ENCODE measurements around the gene UBTD2. TPM values are rescaled to one million over a fixed set of nuclear protein-coding genes. Genes with fewer than 3 reads are reported as not detected.

UBTD2 gene
- polyA plus RNA-seq, 1 donor (not counting 4 experiments of a cell fraction or from before 2014, with no cell fraction given) = 16.2 TPM

GRCh38 chr5:172276214-172276613 is 7.3 kb downstream of the UBTD2 start:
- Histone ChIP-seq H3K9me1 (ENCODE audit: control insufficient read depth, extremely low read depth, insufficient read depth, low read length) (no peaks in the 10 kb centered on the region), H3K4me2 (ENCODE audit: control insufficient read depth, extremely low read depth, insufficient read depth, low read depth, low read length) (no peak overlapping the region), H4K20me1 (ENCODE audit: control insufficient read depth, extremely low read depth, insufficient read depth, low read length) (no peaks in the 10 kb centered on the region), H3K9ac (ENCODE audit: control insufficient read depth, extremely low read depth, insufficient read depth, low read length) (no peak overlapping the region), H2AFZ (ENCODE audit: control insufficient read depth, low read length) (no peak overlapping the region), H3K27me3 (ENCODE audit: control insufficient read depth, extremely low read depth, insufficient read depth, low read length) (no peaks in the 10 kb centered on the region), H3K27ac (ENCODE audit: control insufficient read depth, insufficient read depth, low read length) (peak overlapping the region; percentile 80), H3K4me1 (ENCODE audit: control insufficient read depth, extremely low read depth, insufficient read depth, low read length) (peaks cover 20% of the 10 kb centered on the region), H3K79me2 (ENCODE audit: control insufficient read depth, insufficient read depth, low read length) (peaks cover 85% of the 10 kb centered on the region), H3K4me3 (ENCODE audit: control insufficient read depth in 2 of 3, extremely low read depth in 1 of 3, insufficient read depth in 2 of 3, low read depth in 1 of 3, low read length in 3 of 3) (no peak overlapping the region), H3K9me3 (ENCODE audit: control insufficient read depth, low read depth, low read length) (no peaks in the 10 kb centered on the region), H3K36me3 (ENCODE audit: control insufficient read depth in 2 of 2, extremely low read depth in 1 of 2, insufficient read depth in 2 of 2, low read length in 2 of 2) (peaks cover under 1 to 2% of the 10 kb centered on the region in 2 experiments)
- dilution Hi-C loops (cut with MboI; ENCODE audit: extremely low pct_ligation_motif_present, low sequenced_read_pairs) = no loop called here
- TF ChIP-seq, protein P1, sequence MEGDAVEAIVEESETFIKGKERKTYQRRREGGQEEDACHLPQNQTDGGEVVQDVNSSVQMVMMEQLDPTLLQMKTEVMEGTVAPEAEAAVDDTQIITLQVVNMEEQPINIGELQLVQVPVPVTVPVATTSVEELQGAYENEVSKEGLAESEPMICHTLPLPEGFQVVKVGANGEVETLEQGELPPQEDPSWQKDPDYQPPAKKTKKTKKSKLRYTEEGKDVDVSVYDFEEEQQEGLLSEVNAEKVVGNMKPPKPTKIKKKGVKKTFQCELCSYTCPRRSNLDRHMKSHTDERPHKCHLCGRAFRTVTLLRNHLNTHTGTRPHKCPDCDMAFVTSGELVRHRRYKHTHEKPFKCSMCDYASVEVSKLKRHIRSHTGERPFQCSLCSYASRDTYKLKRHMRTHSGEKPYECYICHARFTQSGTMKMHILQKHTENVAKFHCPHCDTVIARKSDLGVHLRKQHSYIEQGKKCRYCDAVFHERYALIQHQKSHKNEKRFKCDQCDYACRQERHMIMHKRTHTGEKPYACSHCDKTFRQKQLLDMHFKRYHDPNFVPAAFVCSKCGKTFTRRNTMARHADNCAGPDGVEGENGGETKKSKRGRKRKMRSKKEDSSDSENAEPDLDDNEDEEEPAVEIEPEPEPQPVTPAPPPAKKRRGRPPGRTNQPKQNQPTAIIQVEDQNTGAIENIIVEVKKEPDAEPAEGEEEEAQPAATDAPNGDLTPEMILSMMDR (optimal IDR thresholded peaks at IDR 0.05 in 1 of 3, IDR thresholded peaks at IDR 0.05 in 1 of 3, conservative IDR thresholded peaks at IDR 0.05 in 1 of 3; ENCODE audit: extremely low read depth in 1 of 3, insufficient read depth in 2 of 3, low read length in 3 of 3) = no peak
- no peak for TF ChIP-seq EZH2 (IDR thresholded peaks at IDR 0.05; ENCODE audit: low read length)
- FAIRE-seq = no peak
- no peak for DNase-seq (ENCODE audit: low read depth, low spot score)

GRCh38 chr5:172274951-172275753 is 8.4 kb downstream of the UBTD2 start:
- Histone ChIP-seq H3K9ac (ENCODE audit: control insufficient read depth, extremely low read depth, insufficient read depth, low read length) (peak overlapping the region; percentile 25), H3K79me2 (ENCODE audit: control insufficient read depth, insufficient read depth, low read length) (peaks cover 83% of the 10 kb centered on the region), H3K27ac (ENCODE audit: control insufficient read depth, insufficient read depth, low read length) (peak overlapping the region; percentile 80), H3K4me2 (ENCODE audit: control insufficient read depth, extremely low read depth, insufficient read depth, low read depth, low read length) (peak overlapping the region; percentile 38), H3K27me3 (ENCODE audit: control insufficient read depth, extremely low read depth, insufficient read depth, low read length) (no peaks in the 10 kb centered on the region), H3K9me1 (ENCODE audit: control insufficient read depth, extremely low read depth, insufficient read depth, low read length) (no peaks in the 10 kb centered on the region), H3K4me1 (ENCODE audit: control insufficient read depth, extremely low read depth, insufficient read depth, low read length) (peaks cover 18% of the 10 kb centered on the region), H3K4me3 (ENCODE audit: control insufficient read depth in 2 of 3, extremely low read depth in 1 of 3, insufficient read depth in 2 of 3, low read depth in 1 of 3, low read length in 3 of 3) (no peak overlapping the region), H3K9me3 (ENCODE audit: control insufficient read depth, low read depth, low read length) (no peaks in the 10 kb centered on the region), H3K36me3 (ENCODE audit: control insufficient read depth in 2 of 2, extremely low read depth in 1 of 2, insufficient read depth in 2 of 2, low read length in 2 of 2) (peaks cover 0 to 2% of the 10 kb centered on the region in 2 experiments), H2AFZ (ENCODE audit: control insufficient read depth, low read length) (no peak overlapping the region), H4K20me1 (ENCODE audit: control insufficient read depth, extremely low read depth, insufficient read depth, low read length) (no peaks in the 10 kb centered on the region)
- DNase-seq (ENCODE audit: low read depth, low spot score) = no peak
- FAIRE-seq = no peak
- TF ChIP-seq, protein P1 (optimal IDR thresholded peaks at IDR 0.05 in 1 of 3, IDR thresholded peaks at IDR 0.05 in 1 of 3, conservative IDR thresholded peaks at IDR 0.05 in 1 of 3; ENCODE audit: extremely low read depth in 1 of 3, insufficient read depth in 2 of 3, low read length in 3 of 3) = no peak
- TF ChIP-seq EZH2 (IDR thresholded peaks at IDR 0.05; ENCODE audit: low read length) = no peak
- dilution Hi-C loops (cut with MboI; ENCODE audit: extremely low pct_ligation_motif_present, low sequenced_read_pairs) = no loop called here

Measured in keratinocyte (primary cell).